Right lobe of liver (tissue), 4 donors: ENCODE results near the gene PPID.

ENCODE experiments used
- CTCF ChIP-seq, 4 donors: fragments of 200-600 bp in 3 of 4; fragments of 450-650 bp in 1 of 4; IDR thresholded peaks; one replicate each; pipeline versions ENCODE4 v1.5.1 to v1.8.0; 2016 to 2022; ENCODE audit warnings: antibody characterized with exemption in 4 of 4, mild to moderate bottlenecking in 2 of 4
- POLR2A ChIP-seq: fragments of 450-650 bp; IDR thresholded peaks from one replicate; pipeline ENCODE4 v1.6.1; 2017; ENCODE audit warnings: antibody characterized with exemption, mild to moderate bottlenecking
- donor health status: DM: no; HTN: no; CAD: no.
- donor health status: DM: no; HTN: no; CAD: no.
- donor health status: DM: no; HTN: yes; CAD: no.

GRCh38 chr4:158768555-158769174, 45.5 kb upstream of the PPID start, which contains the start of gene FNIP2:
- TF ChIP-seq POLR2A (peak; percentile 85), CTCF (IDR thresholded peaks at IDR 0.05) (peak in 1 of 4 donors; percentile 23)
